ENCODE results near the gene UBE2E2.
"Not testable (repeated sequence)": the region's sequence is repeated elsewhere in the genome, so short reads cannot be mapped to it uniquely, and the experiment has no call there.

Gene UBE2E2

DNA sequence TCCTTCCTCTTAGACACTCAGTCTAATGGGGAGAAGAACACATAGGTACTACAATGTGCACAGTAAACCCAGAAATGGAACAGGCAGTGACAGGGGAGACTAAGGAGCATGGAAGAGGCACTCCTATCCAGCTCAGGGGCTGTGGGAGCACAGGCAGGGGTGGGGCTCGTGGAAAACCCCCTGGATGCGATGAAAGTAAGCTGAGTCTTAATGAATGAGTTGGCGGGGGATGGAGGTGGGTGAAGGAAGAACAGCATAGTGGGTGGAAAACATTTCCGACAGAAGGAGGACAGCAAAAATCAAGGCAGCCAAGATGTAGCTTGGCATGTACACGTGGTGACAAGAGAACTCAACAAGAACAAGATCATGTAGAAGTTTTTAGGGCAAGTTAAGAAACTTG is 33.6 kb upstream of the UBE2E2 start:
- peaks cover 4% of the 10 kb centered on the region; the same call in 1 of the 2 replicates for H3K4me1 ChIP-seq (ENCODE audit: insufficient read depth, low read length)
- H3K4me3 ChIP-seq (ENCODE audit: low read length): no peak overlapping the region
- no peaks in the 10 kb centered on the region for H3K36me3 ChIP-seq (ENCODE audit: insufficient read depth, low read depth, low read length)
- no peak overlapping the region for H3K27ac ChIP-seq (ENCODE audit: low read length)
- no peaks in the 10 kb centered on the region for H3K27me3 ChIP-seq (ENCODE audit: insufficient read depth, low read length)
- H3K9ac ChIP-seq (ENCODE audit: low read depth, low read length): no peak overlapping the region
- H3K9me3 ChIP-seq (ENCODE audit: insufficient read depth, low read depth, low read length): no peaks in the 10 kb centered on the region

DNA sequence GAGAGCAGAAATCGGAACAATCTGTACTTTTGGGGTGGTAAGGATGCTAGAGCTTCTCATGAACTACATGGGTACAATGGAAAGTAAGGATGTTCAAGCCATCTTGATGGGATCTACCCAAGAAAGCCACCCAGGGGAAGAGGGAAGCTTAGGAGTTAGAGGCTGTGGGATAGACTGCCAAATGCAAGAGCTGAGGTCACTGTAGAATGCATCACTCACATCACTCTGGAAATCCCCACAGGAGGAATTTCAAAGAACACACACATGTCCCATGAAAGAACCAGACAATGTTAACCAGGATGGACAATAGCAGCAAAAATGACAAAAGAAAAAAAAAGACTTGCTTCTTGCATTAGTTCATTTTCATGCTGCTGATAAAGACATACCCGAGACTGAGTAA is 32.8 kb upstream of the UBE2E2 start:
- Histone ChIP-seq H3K9me3 (ENCODE audit: insufficient read depth, low read depth, low read length) (no peaks in the 10 kb centered on the region), H3K27me3 (ENCODE audit: insufficient read depth, low read length) (no peaks in the 10 kb centered on the region), H3K4me1 (ENCODE audit: insufficient read depth, low read length) (peaks cover 6% of the 10 kb centered on the region; the same call in 1 of the 2 replicates), H3K27ac (ENCODE audit: low read length) (no peak overlapping the region), H3K9ac (ENCODE audit: low read depth, low read length) (no peak overlapping the region), H3K4me3 (ENCODE audit: low read length) (no peak overlapping the region), H3K36me3 (ENCODE audit: insufficient read depth, low read depth, low read length) (no peaks in the 10 kb centered on the region)

DNA sequence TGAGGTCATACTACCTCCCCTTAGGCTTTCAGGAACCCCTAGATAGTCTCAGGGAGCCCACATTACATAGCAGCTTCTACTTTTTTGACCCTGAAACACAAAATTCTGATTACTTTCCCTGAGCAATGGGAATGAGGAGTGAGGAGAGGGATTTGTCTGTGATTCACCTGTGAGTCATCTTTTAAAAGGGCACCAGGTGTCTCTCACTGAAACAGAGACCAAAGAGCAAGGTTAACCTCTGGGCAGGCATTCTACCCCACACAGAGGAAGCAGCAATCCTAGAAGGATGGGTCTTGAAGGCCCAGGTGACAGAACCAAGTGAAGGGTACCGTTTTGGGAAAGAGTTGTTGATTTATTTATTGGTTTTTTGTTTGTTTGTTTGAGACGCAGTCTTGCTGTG is 31.1 kb upstream of the UBE2E2 start:
- Histone ChIP-seq H3K4me1 (ENCODE audit: insufficient read depth, low read length) (peaks cover 6% of the 10 kb centered on the region; the same call in 1 of the 2 replicates), H3K9me3 (ENCODE audit: insufficient read depth, low read depth, low read length) (no peaks in the 10 kb centered on the region), H3K27me3 (ENCODE audit: insufficient read depth, low read length) (no peaks in the 10 kb centered on the region), H3K4me3 (ENCODE audit: low read length) (no peak overlapping the region), H3K27ac (ENCODE audit: low read length) (no peak overlapping the region), H3K9ac (ENCODE audit: low read depth, low read length) (no peak overlapping the region), H3K36me3 (ENCODE audit: insufficient read depth, low read depth, low read length) (no peaks in the 10 kb centered on the region)

DNA sequence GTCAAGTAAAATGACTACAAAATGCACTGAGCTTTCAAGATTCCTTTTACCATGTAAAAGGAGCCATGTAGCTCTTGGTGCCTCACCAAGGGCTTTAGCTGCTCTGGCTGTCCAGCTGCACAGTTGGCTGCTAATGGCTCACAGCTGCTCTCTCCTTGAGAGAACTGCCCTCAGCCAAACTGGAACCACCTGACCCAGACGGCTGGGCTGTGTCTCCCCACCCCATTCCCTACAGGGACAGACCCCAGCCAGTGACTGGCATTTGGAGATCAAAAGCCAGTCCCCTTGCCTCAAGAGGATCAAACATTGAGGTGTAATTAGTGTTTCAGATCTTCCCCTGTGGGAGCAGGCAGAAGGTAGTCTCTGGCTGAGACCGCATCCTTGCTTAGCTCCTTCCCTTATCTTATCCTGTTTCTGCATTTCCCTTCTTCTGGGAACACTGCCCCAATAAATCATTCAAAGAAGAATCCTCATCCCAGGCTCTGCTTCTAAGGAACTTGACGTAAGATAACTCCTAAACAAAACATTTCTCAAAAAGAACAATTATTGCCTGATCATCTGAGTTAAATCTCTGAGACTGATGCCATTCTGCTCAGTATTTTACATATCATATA is 28.6 kb upstream of the UBE2E2 start:
- no peaks in the 10 kb centered on the region for H3K36me3 ChIP-seq (ENCODE audit: insufficient read depth, low read depth, low read length)
- no peaks in the 10 kb centered on the region for H3K27me3 ChIP-seq (ENCODE audit: insufficient read depth, low read length)
- no peaks in the 10 kb centered on the region for H3K9me3 ChIP-seq (ENCODE audit: insufficient read depth, low read depth, low read length)
- peaks cover 6% of the 10 kb centered on the region; the same call in 1 of the 2 replicates for H3K4me1 ChIP-seq (ENCODE audit: insufficient read depth, low read length)
- H3K4me3 ChIP-seq (ENCODE audit: low read length): no peak overlapping the region
- H3K9ac ChIP-seq (ENCODE audit: low read depth, low read length): no peak overlapping the region
- H3K27ac ChIP-seq (ENCODE audit: low read length): no peak overlapping the region

DNA sequence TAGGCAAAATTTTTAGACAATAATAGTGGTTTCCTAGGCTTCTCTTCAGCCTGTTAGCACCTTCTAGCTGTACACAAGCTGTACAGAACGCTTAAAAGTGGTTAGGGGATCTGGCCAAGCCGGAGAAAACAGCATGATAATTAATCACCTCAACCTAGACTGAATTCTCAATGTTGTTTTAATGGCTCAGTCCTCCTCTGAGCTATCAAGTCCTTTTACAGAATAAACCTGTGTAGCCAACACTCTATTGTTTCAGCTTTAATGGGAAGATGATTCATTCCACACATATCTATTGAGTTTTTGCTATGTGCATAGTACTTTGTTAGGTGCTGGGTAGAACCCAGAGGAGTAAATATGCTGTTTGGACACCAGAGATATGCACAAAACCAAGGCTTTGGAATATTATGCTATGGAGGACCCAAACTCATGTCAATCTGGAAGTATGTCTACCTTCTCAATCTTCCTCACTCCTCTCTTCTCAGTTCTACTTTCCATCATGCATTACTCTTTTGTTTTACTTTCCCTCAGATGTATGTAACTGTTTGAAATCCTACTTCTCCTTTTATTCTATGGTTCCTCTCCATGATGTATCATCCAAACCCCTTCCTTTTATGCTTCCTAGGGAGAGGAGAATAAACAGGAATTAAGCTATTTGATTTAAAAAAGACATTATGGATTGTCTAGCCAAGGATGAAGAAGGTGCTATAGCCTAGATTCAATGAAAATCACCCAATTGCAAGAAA is 27.6 kb upstream of the UBE2E2 start:
- H3K9me3 ChIP-seq (ENCODE audit: insufficient read depth, low read depth, low read length): no peaks in the 10 kb centered on the region
- H3K27ac ChIP-seq (ENCODE audit: low read length): no peak overlapping the region
- peaks cover 6% of the 10 kb centered on the region; the same call in 1 of the 2 replicates for H3K4me1 ChIP-seq (ENCODE audit: insufficient read depth, low read length)

DNA sequence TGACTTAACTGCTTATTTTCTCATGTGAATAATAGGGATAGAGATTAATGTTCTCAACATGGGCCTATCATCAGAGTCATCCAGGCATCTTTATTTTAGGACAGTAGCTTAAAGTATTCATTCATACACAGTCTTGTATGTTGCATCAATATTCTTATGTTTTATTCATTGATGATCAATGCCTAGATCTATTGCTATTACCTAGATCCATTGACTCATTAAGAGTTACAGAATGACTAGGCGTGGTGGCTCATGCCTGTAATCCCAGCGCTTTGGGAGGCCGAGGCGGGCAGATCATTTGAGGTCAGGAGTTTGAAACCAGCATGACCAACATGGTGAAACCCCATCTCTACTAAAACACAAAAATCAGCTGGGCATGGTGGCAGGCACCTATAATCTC is 26.3 kb upstream of the UBE2E2 start:
- H3K27ac ChIP-seq (ENCODE audit: low read length); H3K9ac ChIP-seq (ENCODE audit: low read depth, low read length); H3K27me3 ChIP-seq (ENCODE audit: insufficient read depth, low read length); H3K9me3 ChIP-seq (ENCODE audit: insufficient read depth, low read depth, low read length); H3K4me1 ChIP-seq (ENCODE audit: insufficient read depth, low read length); H3K36me3 ChIP-seq (ENCODE audit: insufficient read depth, low read depth, low read length); H3K4me3 ChIP-seq (ENCODE audit: low read length): not testable (repeated sequence)

More for the DNA sequence above, 27.6 kb upstream of the UBE2E2 start:
- Histone ChIP-seq H3K27me3 (ENCODE audit: insufficient read depth, low read length) (no peaks in the 10 kb centered on the region), H3K4me3 (ENCODE audit: low read length) (no peak overlapping the region), H3K9ac (ENCODE audit: low read depth, low read length) (no peak overlapping the region), H3K36me3 (ENCODE audit: insufficient read depth, low read depth, low read length) (no peaks in the 10 kb centered on the region)

DNA sequence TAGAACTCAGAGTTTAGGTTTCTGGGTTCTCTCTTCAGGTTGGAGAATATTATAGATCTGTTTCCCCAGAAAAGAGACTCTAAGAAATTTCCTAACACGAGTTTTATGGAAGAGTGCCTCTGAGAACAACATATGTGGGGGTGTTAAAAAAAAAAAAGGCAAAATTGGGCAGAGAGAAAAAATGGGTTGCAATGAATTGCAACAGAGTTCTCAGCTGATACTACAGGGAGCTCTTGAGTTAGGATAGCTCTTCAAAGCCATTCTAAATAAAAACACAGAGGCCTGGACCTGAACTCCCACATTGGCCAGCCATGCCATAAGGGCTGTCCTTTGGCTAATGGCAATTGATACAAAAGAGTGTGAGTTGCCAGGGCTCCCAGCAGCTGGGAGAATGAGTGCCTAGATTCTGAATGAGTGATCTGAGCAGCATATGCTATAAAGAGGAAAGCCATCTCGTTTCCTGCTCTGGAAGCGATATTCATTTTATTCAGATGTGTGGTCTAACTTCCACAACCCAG is 20.1 kb upstream of the UBE2E2 start:
- Histone ChIP-seq H3K9ac (ENCODE audit: low read depth, low read length) (no peak overlapping the region), H3K27me3 (ENCODE audit: insufficient read depth, low read length) (no peaks in the 10 kb centered on the region), H3K4me3 (ENCODE audit: low read length) (no peak overlapping the region), H3K27ac (ENCODE audit: low read length) (no peak overlapping the region), H3K9me3 (ENCODE audit: insufficient read depth, low read depth, low read length) (no peaks in the 10 kb centered on the region), H3K36me3 (ENCODE audit: insufficient read depth, low read depth, low read length) (no peaks in the 10 kb centered on the region), H3K4me1 (ENCODE audit: insufficient read depth, low read length) (no peaks in the 10 kb centered on the region)

DNA sequence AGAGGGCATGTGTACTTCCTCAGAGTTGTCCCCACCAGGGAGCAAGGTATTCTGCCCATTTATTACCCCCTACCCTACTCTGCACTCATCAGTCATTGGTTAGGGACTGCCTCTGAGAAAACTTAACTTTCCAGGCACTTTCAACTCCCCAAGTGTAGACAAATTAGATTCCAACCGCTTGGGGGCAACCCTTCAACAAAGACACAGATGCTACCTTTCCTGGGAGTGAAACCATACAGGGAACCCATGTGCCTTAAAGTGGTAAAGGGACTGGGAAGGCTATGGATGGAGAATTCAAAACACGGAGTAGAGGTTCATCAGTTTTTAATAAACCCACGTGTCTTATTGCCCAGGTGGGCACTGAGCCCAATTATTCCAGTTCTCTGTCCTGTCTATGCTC is 19.4 kb upstream of the UBE2E2 start:
- H3K4me3 ChIP-seq (ENCODE audit: low read length): no peak overlapping the region
- no peaks in the 10 kb centered on the region for H3K9me3 ChIP-seq (ENCODE audit: insufficient read depth, low read depth, low read length)
- no peak overlapping the region for H3K27ac ChIP-seq (ENCODE audit: low read length)
- H3K9ac ChIP-seq (ENCODE audit: low read depth, low read length): no peak overlapping the region
- no peaks in the 10 kb centered on the region for H3K27me3 ChIP-seq (ENCODE audit: insufficient read depth, low read length)
- H3K36me3 ChIP-seq (ENCODE audit: insufficient read depth, low read depth, low read length): no peaks in the 10 kb centered on the region
- no peaks in the 10 kb centered on the region for H3K4me1 ChIP-seq (ENCODE audit: insufficient read depth, low read length)

DNA sequence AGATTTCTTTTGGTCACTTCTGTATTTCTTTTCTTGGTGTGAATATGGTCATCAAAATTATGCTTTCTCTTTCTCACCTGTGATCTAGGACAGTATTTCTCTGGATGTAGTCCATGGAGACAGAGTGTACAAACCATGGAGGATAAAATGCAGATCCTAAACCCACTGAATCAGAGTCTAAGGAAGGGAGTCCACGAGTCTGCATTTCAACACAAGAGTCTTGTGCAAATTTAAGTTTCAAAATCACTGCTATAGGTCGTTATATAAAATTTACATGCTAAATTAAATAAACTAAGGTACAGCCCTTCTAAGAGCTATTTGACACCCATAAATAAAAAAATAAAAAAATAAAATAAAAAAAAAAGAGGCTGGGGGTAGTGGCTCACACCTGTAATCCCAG is 17.3 kb upstream of the UBE2E2 start:
- no peak overlapping the region for H3K27ac ChIP-seq (ENCODE audit: low read length)
- no peaks in the 10 kb centered on the region for H3K4me1 ChIP-seq (ENCODE audit: insufficient read depth, low read length)
- no peak overlapping the region for H3K4me3 ChIP-seq (ENCODE audit: low read length)

DNA sequence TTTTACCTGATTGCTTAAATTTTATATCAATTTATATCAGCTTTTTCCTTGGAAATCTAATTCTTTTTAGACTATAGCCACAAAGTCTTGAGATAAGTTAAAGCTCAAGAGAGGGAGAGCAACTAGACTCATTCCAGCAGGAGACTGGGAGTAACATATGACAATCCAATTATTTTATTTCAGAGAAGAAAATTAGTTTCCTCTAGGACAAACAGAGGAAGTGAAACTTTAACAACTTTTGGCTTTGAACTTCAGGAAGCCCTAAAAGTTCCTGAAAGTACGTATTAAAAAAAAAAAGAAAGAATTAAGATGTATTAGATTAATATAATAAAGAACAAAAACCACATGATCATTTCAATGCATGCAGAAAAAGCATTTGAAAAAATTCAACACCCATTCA is 13.9 kb upstream of the UBE2E2 start:
- H3K27me3 ChIP-seq (ENCODE audit: insufficient read depth, low read length): no peaks in the 10 kb centered on the region
- H3K36me3 ChIP-seq (ENCODE audit: insufficient read depth, low read depth, low read length): no peaks in the 10 kb centered on the region
- no peak overlapping the region for H3K27ac ChIP-seq (ENCODE audit: low read length)
- no peak overlapping the region for H3K4me3 ChIP-seq (ENCODE audit: low read length)
- no peak overlapping the region for H3K9ac ChIP-seq (ENCODE audit: low read depth, low read length)
- H3K4me1 ChIP-seq (ENCODE audit: insufficient read depth, low read length): no peaks in the 10 kb centered on the region
- H3K9me3 ChIP-seq (ENCODE audit: insufficient read depth, low read depth, low read length): no peaks in the 10 kb centered on the region

More for the DNA sequence above, 17.3 kb upstream of the UBE2E2 start:
- H3K9ac ChIP-seq (ENCODE audit: low read depth, low read length): no peak overlapping the region
- H3K9me3 ChIP-seq (ENCODE audit: insufficient read depth, low read depth, low read length): no peaks in the 10 kb centered on the region
- H3K27me3 ChIP-seq (ENCODE audit: insufficient read depth, low read length): no peaks in the 10 kb centered on the region
- no peaks in the 10 kb centered on the region for H3K36me3 ChIP-seq (ENCODE audit: insufficient read depth, low read depth, low read length)

DNA sequence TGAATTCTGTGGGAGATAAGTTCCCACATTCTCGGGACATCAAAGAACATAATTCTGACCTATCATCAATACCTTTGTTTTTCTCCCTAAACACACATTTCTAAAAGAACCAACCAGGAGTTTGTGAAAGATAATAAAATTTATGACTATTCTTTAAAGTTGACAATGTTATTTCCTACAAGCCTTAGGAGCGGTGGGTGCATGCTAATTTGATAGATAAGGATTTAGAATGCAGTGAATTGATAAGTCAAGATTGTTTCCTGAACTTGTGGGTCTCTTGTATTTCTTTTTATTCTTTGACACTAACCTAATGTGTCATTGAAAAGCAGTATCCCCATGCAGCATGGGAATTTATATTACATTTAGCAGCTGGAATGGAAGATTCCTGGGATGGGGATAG is 10.3 kb upstream of the UBE2E2 start:
- H3K9ac ChIP-seq (ENCODE audit: low read depth, low read length): no peak overlapping the region
- no peak overlapping the region for H3K4me3 ChIP-seq (ENCODE audit: low read length)
- no peaks in the 10 kb centered on the region; the same call in 1 of the 2 replicates for H3K4me1 ChIP-seq (ENCODE audit: insufficient read depth, low read length)
- H3K27me3 ChIP-seq (ENCODE audit: insufficient read depth, low read length): no peaks in the 10 kb centered on the region
- no peak overlapping the region for H3K27ac ChIP-seq (ENCODE audit: low read length)
- no peaks in the 10 kb centered on the region for H3K36me3 ChIP-seq (ENCODE audit: insufficient read depth, low read depth, low read length)
- no peaks in the 10 kb centered on the region for H3K9me3 ChIP-seq (ENCODE audit: insufficient read depth, low read depth, low read length)

DNA sequence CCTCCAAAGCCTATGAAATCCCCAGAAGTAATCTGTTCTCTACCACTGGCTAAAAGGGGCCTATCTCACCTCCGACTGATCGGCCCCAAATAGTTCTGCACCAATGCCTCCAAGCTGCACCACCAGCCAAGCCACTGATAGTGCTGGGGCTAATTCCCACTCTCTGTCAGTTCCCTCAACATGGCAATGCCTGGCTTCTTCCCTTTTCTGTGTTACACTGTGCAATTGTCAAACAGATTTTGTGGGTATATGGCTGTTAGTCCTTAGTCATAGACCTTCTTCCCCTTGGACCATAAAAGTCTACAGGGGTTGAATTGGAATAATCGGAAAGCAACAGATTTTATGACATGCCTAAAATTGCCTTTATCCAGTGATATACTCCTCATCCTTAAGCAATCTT is 9.3 kb upstream of the UBE2E2 start:
- Histone ChIP-seq H3K27me3 (ENCODE audit: insufficient read depth, low read length) (no peaks in the 10 kb centered on the region), H3K9me3 (ENCODE audit: insufficient read depth, low read depth, low read length) (no peaks in the 10 kb centered on the region), H3K27ac (ENCODE audit: low read length) (no peak overlapping the region), H3K4me3 (ENCODE audit: low read length) (no peak overlapping the region), H3K4me1 (ENCODE audit: insufficient read depth, low read length) (no peaks in the 10 kb centered on the region; the same call in 1 of the 2 replicates), H3K36me3 (ENCODE audit: insufficient read depth, low read depth, low read length) (no peaks in the 10 kb centered on the region), H3K9ac (ENCODE audit: low read depth, low read length) (no peak overlapping the region)

Data from iPS-20b (cell line).